ENCODE data around the gene DPP7.

Gene DPP7

GRCh38 chr9:137114613-137115393, at the start of gene DPP7:
Gene DPP7, minus strand, starts transcription at chr9:137114733. Its CDS starts 20 bp downstream, at chr9:137114713.
- peak; percentile 75 for DNase-seq

- no peak for DNase-seq
These were observed 49.3 kb upstream of the DPP7 start for GRCh38 chr9:137163805-137164204.

GRCh38 chr9:137163365-137163715, 48.8 kb upstream of the DPP7 start:
- DNase-seq: no peak

GRCh38 chr9:137162505-137163364, 48.2 kb upstream of the DPP7 start:
- DNase-seq: no peak

- DNase-seq: no peak
These were observed 47.3 kb upstream of the DPP7 start for GRCh38 chr9:137161558-137162486.

GRCh38 chr9:137160716-137161557, 46.4 kb upstream of the DPP7 start:
- DNase-seq: no peak

- DNase-seq: no peak
These were observed 45.5 kb upstream of the DPP7 start for GRCh38 chr9:137160054-137160425.

GRCh38 chr9:137159105-137160053, 44.8 kb upstream of the DPP7 start:
- DNase-seq: no peak

GRCh38 chr9:137158625-137159024, 44.1 kb upstream of the DPP7 start:
- DNase-seq: no peak

- no peak for DNase-seq
These were observed 43.3 kb upstream of the DPP7 start for GRCh38 chr9:137157618-137158415.

- DNase-seq: peak; percentile 27
These were observed 42.2 kb upstream of the DPP7 start for GRCh38 chr9:137156567-137157375.

- no peak for DNase-seq
These were observed 38.4 kb upstream of the DPP7 start for GRCh38 chr9:137152844-137153405.

- DNase-seq: peak; percentile 38
These were observed 36.3 kb upstream of the DPP7 start for GRCh38 chr9:137150617-137151457.

GRCh38 chr9:137149942-137150616, 35.5 kb upstream of the DPP7 start:
- DNase-seq: no peak

GRCh38 chr9:137149363-137149762, 34.8 kb upstream of the DPP7 start:
- no peak for DNase-seq

- DNase-seq: no peak
These were observed 34.1 kb upstream of the DPP7 start for GRCh38 chr9:137148661-137149060.

- DNase-seq: no peak
These were observed 33.7 kb upstream of the DPP7 start for GRCh38 chr9:137148242-137148641.

Data from CD4-positive, alpha-beta T cell treated with Interferon gamma for 1 hour (primary cell).